Fibroblast of the conjunctiva (primary cell): Measurements from ENCODE around the gene IGSF23.

Source experiments
- DNase-seq: peaks from one replicate; pipeline ENCODE4 v3.0.0-alpha.2; 2010; ENCODE audit warnings: low read depth

Gene IGSF23

GRCh38 chr19:44641501-44642265, 28.3 kb downstream of the IGSF23 start:
- DNase-seq = no peak

- DNase-seq = no peak
These were observed 29.0 kb downstream of the IGSF23 start for GRCh38 chr19:44642377-44642776.

- peak; percentile 40 for DNase-seq
These were observed 30.4 kb downstream of the IGSF23 start, which contains the start of gene PVR for GRCh38 chr19:44643605-44644401. Gene PVR (plus strand): TSS chr19:44643910. CDS start chr19:44644097, 187 bp downstream.

GRCh38 chr19:44644402-44645016, 31.1 kb downstream of the IGSF23 start:
- DNase-seq = no peak

DNA sequence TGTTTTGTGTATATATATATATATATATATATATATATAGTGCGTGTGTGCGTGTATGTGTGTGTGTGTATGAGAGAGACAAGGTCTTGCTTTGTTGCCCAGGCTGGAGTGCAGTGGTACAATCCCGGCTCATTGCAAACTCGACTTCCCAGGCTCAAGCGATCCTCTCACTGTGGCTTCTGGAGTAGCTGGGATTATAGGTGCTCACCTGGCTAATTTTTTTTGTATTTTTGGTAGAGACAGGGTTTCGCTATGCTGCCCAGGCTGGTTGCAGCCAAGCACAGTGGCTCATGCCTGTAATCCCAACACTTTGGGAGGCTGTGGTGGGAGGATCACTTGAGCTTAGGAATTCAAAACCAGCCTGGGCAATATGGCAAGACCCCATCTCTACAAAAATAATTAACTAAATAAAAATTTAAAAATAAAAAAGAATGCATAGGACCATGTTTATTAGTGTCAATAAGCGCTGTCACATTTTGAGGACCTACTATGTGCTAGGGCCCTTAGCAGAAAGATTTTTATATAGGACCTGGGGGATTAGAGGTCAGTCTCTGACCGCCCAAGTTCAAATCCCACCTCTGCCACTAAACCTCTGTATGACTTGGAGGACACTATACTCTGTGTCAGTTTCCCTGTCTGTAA, 32.2 kb downstream of the IGSF23 start:
- DNase-seq = no peak

DNA sequence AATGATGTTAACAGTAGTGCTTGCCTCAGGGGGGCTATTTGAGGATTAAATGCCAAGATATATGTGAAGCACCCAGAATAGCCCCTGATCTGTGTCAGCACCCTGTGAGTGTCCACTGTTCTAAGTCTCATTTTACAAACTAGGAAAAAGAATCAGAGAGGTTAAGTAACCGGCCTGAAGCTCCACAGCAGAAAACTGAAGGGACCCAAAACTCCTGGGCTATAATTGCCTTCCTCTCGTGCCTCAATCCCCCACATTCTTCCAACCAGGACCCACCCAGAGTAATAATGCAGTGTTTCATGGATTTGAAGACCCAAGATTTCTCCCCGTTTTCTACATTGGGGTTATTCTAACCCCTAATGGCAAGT, 32.7 kb downstream of the IGSF23 start:
- no peak for DNase-seq

DNA sequence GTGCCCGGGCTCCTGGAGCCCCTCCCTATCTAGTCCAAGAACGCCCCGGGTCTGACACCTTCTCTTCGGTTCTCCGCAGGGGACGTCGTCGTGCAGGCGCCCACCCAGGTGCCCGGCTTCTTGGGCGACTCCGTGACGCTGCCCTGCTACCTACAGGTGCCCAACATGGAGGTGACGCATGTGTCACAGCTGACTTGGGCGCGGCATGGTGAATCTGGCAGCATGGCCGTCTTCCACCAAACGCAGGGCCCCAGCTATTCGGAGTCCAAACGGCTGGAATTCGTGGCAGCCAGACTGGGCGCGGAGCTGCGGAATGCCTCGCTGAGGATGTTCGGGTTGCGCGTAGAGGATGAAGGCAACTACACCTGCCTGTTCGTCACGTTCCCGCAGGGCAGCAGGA, 33.8 kb downstream of the IGSF23 start:
- DNase-seq = no peak

- DNase-seq = no peak
These were observed 35.4 kb downstream of the IGSF23 start for GRCh38 chr19:44648631-44649251.

GRCh38 chr19:44649578-44650145, 36.3 kb downstream of the IGSF23 start:
- DNase-seq = no peak

- no peak for DNase-seq
These were observed 40.0 kb downstream of the IGSF23 start for GRCh38 chr19:44653343-44653742.

GRCh38 chr19:44653977-44654774, 40.8 kb downstream of the IGSF23 start:
- no peak for DNase-seq

- DNase-seq = peak; percentile 69
These were observed 44.0 kb downstream of the IGSF23 start for GRCh38 chr19:44657211-44657921.

GRCh38 chr19:44658069-44658733, 44.8 kb downstream of the IGSF23 start:
- no peak for DNase-seq

- DNase-seq = no peak
These were observed 46.7 kb downstream of the IGSF23 start for GRCh38 chr19:44660081-44660480.

DNA sequence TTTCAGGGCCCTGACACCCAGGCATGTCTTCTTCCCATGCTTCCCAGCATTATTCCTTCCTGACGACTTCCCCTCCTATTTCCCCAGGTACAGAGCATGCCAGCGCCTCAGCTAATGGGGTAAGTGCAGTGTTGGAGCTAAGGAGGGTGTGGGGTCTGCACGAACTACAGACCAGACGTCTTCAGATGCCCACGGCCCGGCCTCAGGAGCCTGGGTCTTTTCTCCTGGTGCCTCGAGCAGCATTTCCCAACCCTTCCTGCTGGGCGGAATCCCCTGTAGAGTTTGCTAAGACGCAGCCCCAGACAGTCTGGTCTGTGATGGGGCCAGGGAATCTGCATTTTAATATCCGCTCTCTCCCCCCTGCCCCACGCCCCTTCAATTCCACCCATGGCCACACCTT, 47.8 kb downstream of the IGSF23 start:
- DNase-seq = no peak

GRCh38 chr19:44661904-44662303, 48.5 kb downstream of the IGSF23 start:
- DNase-seq = no peak

GRCh38 chr19:44662691-44663385, 49.5 kb downstream of the IGSF23 start:
- no peak for DNase-seq

DNA sequence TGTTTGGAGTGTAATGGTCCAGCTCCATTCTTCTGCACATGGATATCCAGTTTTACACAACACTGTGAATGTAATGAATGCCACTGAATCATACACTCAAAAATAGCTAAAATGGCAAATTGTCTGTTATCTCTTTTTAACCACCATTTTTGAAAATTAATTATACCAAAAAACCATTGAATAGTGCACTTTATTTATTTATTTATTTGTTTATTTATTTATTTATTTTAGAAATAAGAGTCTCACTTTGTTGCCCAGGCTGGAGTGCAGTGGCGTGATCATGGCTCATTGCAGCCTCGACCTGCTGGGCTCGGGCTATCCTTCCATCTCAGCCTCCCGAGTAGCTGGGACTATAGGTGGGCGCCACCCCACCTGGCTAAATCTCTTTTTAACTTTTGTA, 50.6 kb downstream of the IGSF23 start:
- no peak for DNase-seq

GRCh38 chr19:44664976-44665375, 51.6 kb downstream of the IGSF23 start:
- DNase-seq = no peak
